GM21381 (cell line): ENCODE results near the gene RPRML.
"Not testable (repeated sequence)": the region's sequence is repeated elsewhere in the genome, so short reads cannot be mapped to it uniquely, and the experiment has no call there.

Source experiments
- ATAC-seq: cut with Tn5 transposase; IDR thresholded peaks from one replicate; pipeline ENCODE4 v1.9.1; 2021; ENCODE audit warnings: mild to moderate bottlenecking, moderate library complexity; ENCODE audit not compliant: unreplicated experiment

The RPRML gene

GRCh38 chr17:46979147-46979863, at the start of gene RPRML:
RPRML (minus strand) TSS chr17:46979253; CDS start chr17:46979007, 246 bp downstream.
- no peak for ATAC-seq

GRCh38 chr17:47016966-47017365, 37.9 kb upstream of the RPRML start:
- not testable (repeated sequence) for ATAC-seq

- ATAC-seq: no peak
Measured at GRCh38 chr17:47013341-47013740, 34.3 kb upstream of the RPRML start.

DNA sequence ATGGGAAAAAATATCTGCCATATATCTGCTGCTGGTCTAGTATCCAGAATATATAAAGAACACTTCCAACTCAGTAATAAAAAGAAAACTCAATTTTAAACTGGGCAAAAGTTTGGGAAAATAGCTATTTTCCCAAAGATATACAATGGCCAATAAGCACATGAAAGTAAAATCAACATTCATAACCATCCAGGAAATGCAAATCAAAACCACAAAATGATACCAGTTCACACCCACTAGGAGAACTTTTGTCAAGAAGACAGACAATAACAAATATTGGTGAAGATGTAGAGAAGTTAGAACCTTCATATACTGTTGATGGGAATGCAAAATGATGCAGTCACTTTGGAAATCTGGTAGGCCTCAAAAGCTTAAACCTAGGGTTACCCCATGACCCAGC, 33.4 kb upstream of the RPRML start:
- ATAC-seq: no peak

DNA sequence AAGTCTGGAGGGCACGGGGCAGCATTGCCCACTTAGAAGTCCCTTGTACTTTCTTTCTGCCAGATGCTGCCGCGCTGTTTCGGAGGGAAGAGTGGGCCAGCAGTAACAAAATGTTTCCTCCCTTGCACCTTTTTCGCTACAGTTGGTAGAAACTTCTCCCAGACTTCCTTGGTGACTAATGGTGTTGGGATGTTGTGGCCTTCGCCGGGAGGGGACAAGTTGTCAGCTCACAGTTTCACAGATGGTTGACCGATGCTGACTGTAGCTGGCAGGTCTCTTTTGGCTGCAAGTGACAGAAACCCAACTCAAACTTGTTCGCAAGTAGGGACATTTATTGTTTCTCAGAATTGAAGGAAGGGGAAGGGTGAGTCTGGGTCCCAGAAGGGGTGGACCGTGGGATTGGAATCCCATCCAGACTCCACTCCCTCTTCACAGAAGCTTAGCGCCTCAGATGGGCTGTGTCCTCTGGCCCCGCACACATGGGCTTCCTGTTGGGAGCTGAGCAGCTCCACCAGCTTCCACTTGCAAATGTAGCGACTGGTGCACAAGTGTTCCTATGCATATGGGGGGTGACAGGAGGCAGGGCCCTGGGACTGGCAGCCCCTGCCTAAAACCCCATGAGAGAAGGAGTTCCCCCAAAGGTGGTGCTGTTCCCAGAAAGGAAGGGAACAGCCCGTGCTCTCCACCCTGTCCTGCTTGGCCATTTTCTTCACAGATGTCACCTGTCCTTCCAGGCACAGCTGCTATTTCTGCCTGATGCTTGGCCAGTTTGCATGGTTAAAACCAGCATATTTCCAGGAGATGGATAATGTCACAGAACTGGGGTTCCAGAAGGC, 30.9 kb upstream of the RPRML start:
- no peak for ATAC-seq

DNA sequence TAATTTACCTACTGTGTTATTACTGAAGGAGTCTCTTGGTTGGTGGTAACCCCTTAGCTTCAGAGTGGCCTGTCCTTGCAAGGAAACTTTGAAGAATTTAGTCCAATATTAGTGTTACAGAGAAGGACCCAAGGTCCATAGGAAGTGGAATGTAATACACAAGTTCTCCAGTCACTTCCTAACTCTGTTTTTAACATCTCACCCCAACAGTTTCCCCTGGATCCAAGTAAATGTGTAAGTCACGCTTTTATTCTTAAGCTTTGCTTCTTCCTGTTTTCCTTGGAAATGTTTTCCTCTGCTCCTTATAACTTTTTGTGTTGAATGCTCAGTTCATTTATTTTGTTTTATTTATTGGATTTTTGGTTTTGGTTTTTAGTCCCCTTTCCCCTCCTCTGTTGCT, 25.9 kb upstream of the RPRML start:
- ATAC-seq: no peak

- not testable (repeated sequence) for ATAC-seq
Measured at GRCh38 chr17:47003864-47004263, 24.8 kb upstream of the RPRML start.

- no peak for ATAC-seq
Measured at GRCh38 chr17:46995841-46996571, 17.0 kb upstream of the RPRML start.

DNA sequence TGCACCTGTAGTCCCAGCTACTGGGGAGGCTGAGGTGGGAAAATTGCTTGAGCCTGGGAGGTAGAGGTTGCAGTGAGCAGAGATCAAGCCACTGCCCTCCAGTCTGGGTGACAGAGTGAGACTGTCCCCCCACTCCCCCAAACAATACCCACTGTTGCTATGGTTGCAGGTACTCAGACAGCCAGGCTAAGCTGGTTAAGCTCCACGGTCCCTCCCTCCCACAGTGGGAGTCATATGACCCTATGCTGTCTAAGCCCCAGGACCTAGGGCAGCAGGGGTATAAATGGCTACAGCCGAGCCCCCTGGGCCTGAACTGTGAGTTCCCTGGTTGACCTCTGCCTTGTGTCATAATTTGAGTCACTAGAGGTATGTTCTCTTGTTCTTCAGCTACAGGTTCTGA, 15.9 kb upstream of the RPRML start:
- ATAC-seq: no peak

DNA sequence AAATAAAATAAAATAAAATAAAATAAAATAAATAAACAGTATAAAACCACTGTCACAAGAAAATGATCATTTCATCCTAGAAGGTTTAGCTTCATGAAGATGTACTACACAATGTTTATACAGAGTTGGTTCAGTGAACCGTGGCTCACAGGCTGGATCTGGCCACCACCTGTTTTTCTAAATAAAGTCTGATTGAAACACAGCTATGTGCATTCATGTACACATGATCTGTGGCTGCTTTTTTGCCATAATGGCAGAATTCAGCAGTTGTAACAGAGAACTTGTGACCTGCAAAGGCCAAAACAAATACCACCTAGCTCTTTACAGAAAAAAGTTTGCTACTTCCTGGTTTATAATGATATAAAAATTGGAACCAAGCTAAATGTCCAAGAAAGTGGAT, 12.6 kb upstream of the RPRML start:
- ATAC-seq: no peak

DNA sequence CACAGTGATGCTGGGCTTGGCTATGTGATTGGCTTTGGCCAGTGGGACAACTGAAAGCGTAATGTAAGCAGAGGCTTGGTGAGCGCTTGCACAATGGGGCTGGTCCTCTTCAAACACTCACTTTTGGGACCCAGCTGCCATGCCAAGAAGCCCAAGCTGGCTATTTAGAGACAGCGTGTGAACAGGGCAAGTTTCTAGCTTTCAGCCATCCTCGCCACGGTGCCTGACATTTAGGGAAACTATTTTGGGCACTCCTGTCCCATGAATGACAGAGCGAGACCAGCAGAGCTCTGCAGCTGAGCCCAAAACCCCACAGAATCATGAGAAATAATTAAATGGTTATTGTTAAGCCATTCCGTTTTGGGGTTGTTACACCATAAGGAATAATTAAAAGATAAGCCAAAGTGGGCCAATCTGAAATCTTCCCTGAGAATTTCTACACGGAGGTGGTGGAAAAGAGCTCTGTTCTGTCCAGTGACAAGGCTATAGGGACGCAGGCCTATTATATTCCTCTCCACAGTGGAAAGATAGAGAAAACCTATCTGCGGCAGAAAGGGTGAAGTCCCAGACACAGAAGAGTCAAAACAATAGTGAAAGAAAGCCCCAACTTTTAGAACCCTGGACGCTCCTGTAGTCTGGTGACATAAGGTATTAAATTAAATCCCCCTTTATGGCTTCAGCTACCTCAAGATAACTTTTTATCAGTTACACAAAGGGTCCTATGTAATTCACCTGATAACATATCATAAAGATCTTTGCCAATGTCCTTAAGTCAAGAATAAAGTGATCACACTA, 10.8 kb upstream of the RPRML start:
- ATAC-seq: no peak

- ATAC-seq: not testable (repeated sequence)
Measured at GRCh38 chr17:46987927-46988326, 8.9 kb upstream of the RPRML start.

DNA sequence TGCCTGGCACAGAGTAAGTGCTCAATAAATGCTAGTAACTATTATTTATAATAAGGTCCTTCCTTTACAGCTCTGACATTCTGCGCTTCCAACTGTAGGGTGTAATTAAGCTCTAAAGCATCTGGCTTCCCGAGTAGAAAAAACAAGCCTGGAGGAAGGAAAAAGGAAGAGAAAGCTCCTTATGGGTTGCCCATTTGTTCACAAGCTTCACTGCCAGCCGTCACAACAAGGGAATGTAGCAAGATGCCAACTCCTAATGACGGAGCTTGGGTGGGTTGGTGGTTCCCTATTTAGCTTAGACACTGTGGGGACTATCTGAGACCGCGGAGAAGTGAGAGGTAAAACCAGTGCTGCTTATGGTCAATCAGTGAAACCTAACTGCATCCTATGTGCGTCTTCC, 7.3 kb upstream of the RPRML start:
- ATAC-seq: no peak

DNA sequence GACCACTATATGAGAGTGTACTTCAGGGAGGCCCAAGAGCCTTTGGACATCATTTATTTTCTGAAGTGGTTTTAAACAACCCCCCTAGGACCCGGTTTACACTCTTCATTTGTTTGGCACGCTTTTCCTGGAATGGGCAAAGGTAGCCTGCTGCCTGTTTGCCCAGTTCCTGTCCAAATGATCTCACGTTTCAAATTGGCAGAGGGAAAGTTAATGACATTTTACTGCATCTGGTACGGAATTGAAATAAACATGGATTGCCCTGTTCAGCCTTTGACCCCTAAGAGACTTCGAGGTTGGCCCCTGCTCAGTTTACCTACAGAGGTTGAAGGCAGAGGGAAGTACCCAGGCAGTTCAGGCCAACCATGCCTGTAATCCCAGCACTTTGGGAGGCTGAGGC, 5.8 kb upstream of the RPRML start:
- ATAC-seq: no peak

GRCh38 chr17:46984341-46984740, 5.3 kb upstream of the RPRML start:
- no peak for ATAC-seq

GRCh38 chr17:46983782-46984181, 4.7 kb upstream of the RPRML start:
- ATAC-seq: no peak

GRCh38 chr17:46982577-46982976, 3.5 kb upstream of the RPRML start:
- ATAC-seq: no peak

- no peak for ATAC-seq
Measured at GRCh38 chr17:46978489-46979146, 435 bp downstream of the RPRML start.

GRCh38 chr17:46977750-46978488, 1.1 kb downstream of the RPRML start:
- ATAC-seq: no peak

GRCh38 chr17:46977348-46977747, 1.7 kb downstream of the RPRML start:
- ATAC-seq: no peak
